H1 (cell line): Measurements from ENCODE around the gene RITA1. TPM values are rescaled to one million over a fixed set of nuclear protein-coding genes. Genes with fewer than 3 reads are reported as not detected.

Experiments used
- CTCF ChIA-PET: fragments of 300-600 bp; sonication (Branson Sonifier 250); formaldehyde crosslinking; loops from one replicate; lab custom pipeline; 2021; ENCODE audit not compliant: partially characterized antibody; lab: Charles Lee
- POLR2A ChIA-PET: fragments of 300-600 bp; sonication (Branson Sonifier 250); formaldehyde crosslinking; loops from one replicate; lab custom pipeline; 2021; ENCODE audit warnings: inconsistent platforms; ENCODE audit not compliant: partially characterized antibody; lab: Charles Lee
- DNase-seq, 2 experiments: peaks; one replicate each; pipeline versions ENCODE4 v3.0.0 to v3.0.0-alpha.2; 2010 to 2022; ENCODE audit warnings: low spot score in 2 of 2, low read depth in 1 of 2, mixed read lengths in 1 of 2
- FAIRE-seq: peaks from 2 replicates; lab custom pipeline; 2011; peaks lifted over from hg19 to GRCh38; lab: Jason Lieb, UNC
- H2AFZ ChIP-seq: 2 replicates; pipeline ENCODE4 v1.8.1; 2012; ENCODE audit warnings: low read length, inconsistent platforms
- H2AK5ac ChIP-seq: 2 replicates; pipeline ENCODE4 v1.6.1; 2013; ENCODE audit warnings: low read depth, low read length
- H2BK120ac ChIP-seq: replicated peaks from 2 replicates; pipeline ENCODE3; 2013; ENCODE audit warnings: low read depth, low read length, inconsistent platforms
- H2BK12ac ChIP-seq: 2 replicates; pipeline ENCODE4 v1.6.1; 2013; ENCODE audit warnings: low read depth, low read length
- H2BK15ac ChIP-seq: 2 replicates; pipeline ENCODE4 v1.6.1; 2013; ENCODE audit warnings: low read length
- H2BK20ac ChIP-seq: 2 replicates; pipeline ENCODE4 v1.6.1; 2013; ENCODE audit warnings: low read length
- H2BK5ac ChIP-seq: 2 replicates; pipeline ENCODE4 v1.6.1; 2013; ENCODE audit warnings: low read depth, low read length
- H3K14ac ChIP-seq: 2 replicates; pipeline ENCODE4 v1.6.1; 2013; ENCODE audit warnings: inconsistent platforms; ENCODE audit not compliant: insufficient read length
- H3K18ac ChIP-seq: 2 replicates; pipeline ENCODE4 v1.6.1; 2013; ENCODE audit warnings: low read length; ENCODE audit errors: extremely low read depth
- H3K23ac ChIP-seq: 2 replicates; pipeline ENCODE4 v1.6.1; 2013; ENCODE audit warnings: inconsistent platforms; ENCODE audit not compliant: insufficient read length
- H3K23me2 ChIP-seq: 2 replicates; pipeline ENCODE4 v1.6.1; 2013; ENCODE audit warnings: low read depth, low read length
- H3K27ac ChIP-seq: 2 replicates; pipeline ENCODE4 v1.6.1; 2011; ENCODE audit warnings: low read depth, low read length, inconsistent platforms
- H3K27me3 ChIP-seq, 4 experiments: replicated peaks in 1 of 4; 1 replicate in 1 of 4; 2 replicates in 3 of 4; pipeline versions ENCODE4 v1.6.1 to v1.8.1; 2011 to 2013; ENCODE audit warnings: low read length in 3 of 4, mild to moderate bottlenecking in 3 of 4, inconsistent platforms in 2 of 4, mixed read lengths in 2 of 4, moderate library complexity in 1 of 4; ENCODE audit not compliant: control insufficient read depth in 3 of 4, insufficient read depth in 3 of 4; ENCODE audit errors: extremely low read depth in 1 of 4
- H3K36me3 ChIP-seq, 4 experiments: 2 replicates each; pipeline versions ENCODE4 v1.6.1 to v1.8.1; 2011 to 2013; ENCODE audit warnings: mild to moderate bottlenecking in 4 of 4, low read length in 3 of 4, moderate library complexity in 2 of 4, control low read depth in 1 of 4, inconsistent platforms in 1 of 4; ENCODE audit not compliant: insufficient read depth in 4 of 4, control insufficient read depth in 2 of 4
- H3K4ac ChIP-seq: replicated peaks from 2 replicates; pipeline ENCODE3; 2013; ENCODE audit warnings: low read length, low read depth, mixed read lengths, inconsistent platforms; ENCODE audit not compliant: insufficient read length
- H3K4me1 ChIP-seq, 4 experiments: replicated peaks in 1 of 4; 1 replicate in 1 of 4; 2 replicates in 3 of 4; pipeline versions ENCODE4 v1.6.1 to v1.8.1; 2011 to 2013; ENCODE audit warnings: low read length in 3 of 4, inconsistent platforms in 2 of 4, mixed read lengths in 1 of 4; ENCODE audit not compliant: insufficient read depth in 4 of 4, control insufficient read depth in 3 of 4
- H3K4me2 ChIP-seq, 2 experiments: 2 replicates each; pipeline versions ENCODE4 v1.6.1 to v1.8.1; 2011 to 2013; ENCODE audit warnings: low read depth in 2 of 2, low read length in 2 of 2, control low read depth in 1 of 2, inconsistent platforms in 1 of 2, mild to moderate bottlenecking in 1 of 2; ENCODE audit not compliant: insufficient read depth in 1 of 2
- H3K4me3 ChIP-seq, 4 experiments: fragments of 200-600, 300-600 bp in 1 of 4; sonication (generic), shearing (Covaris generic), sonication (Bioruptor Twin) in 1 of 4; 2 replicates each; pipeline versions ENCODE4 v1.5.1 to v1.8.1; 2011 to 2016; ENCODE audit warnings: low read length in 4 of 4, low read depth in 3 of 4, control low read depth in 2 of 4, inconsistent platforms in 2 of 4, mild to moderate bottlenecking in 2 of 4, mixed read lengths in 1 of 4, moderate library complexity in 1 of 4; ENCODE audit not compliant: insufficient read depth in 2 of 4; ENCODE audit errors: extremely low read depth in 1 of 4
- H3K56ac ChIP-seq: replicated peaks from 2 replicates; pipeline ENCODE3; 2013; ENCODE audit warnings: low read depth, mild to moderate bottlenecking, mixed read lengths, low read length, inconsistent platforms; ENCODE audit not compliant: insufficient read length
- H3K79me1 ChIP-seq: 2 replicates; pipeline ENCODE4 v1.6.1; 2013; ENCODE audit warnings: low read depth, low read length, control low read depth
- H3K79me2 ChIP-seq, 2 experiments: 2 replicates each; pipeline versions ENCODE4 v1.6.1 to v1.8.1; 2012 to 2013; ENCODE audit warnings: low read length in 2 of 2, mild to moderate bottlenecking in 2 of 2, inconsistent platforms in 1 of 2; ENCODE audit not compliant: insufficient read depth in 2 of 2, control insufficient read depth in 1 of 2
- H3K9ac ChIP-seq, 4 experiments: replicated peaks in 1 of 4; 1 replicate in 1 of 4; 2 replicates in 3 of 4; pipeline versions ENCODE4 v1.6.1 to v1.8.1; 2011 to 2013; ENCODE audit warnings: low read depth in 3 of 4, low read length in 3 of 4, control low read depth in 2 of 4, mild to moderate bottlenecking in 2 of 4, moderate library complexity in 2 of 4, inconsistent platforms in 1 of 4; ENCODE audit errors: extremely low read depth in 1 of 4
- H3K9me3 ChIP-seq, 2 experiments: 2 replicates each; pipeline versions ENCODE4 v1.6.1 to v1.8.1; 2012 to 2013; ENCODE audit warnings: mild to moderate bottlenecking in 2 of 2, moderate library complexity in 2 of 2, control low read depth in 1 of 2, inconsistent platforms in 1 of 2, low read depth in 1 of 2, low read length in 1 of 2, mixed read lengths in 1 of 2; ENCODE audit not compliant: insufficient read depth in 2 of 2
- H4K20me1 ChIP-seq, 2 experiments: replicated peaks in 1 of 2; 2 replicates each; pipeline versions ENCODE3 to v1.8.1; 2011 to 2013; ENCODE audit warnings: inconsistent platforms in 2 of 2, low read length in 2 of 2, mild to moderate bottlenecking in 1 of 2; ENCODE audit not compliant: insufficient read depth in 2 of 2, control insufficient read depth in 1 of 2
- H4K5ac ChIP-seq: 2 replicates; pipeline ENCODE4 v1.6.1; 2013; ENCODE audit warnings: low read length, low read depth, mixed read lengths, inconsistent platforms; ENCODE audit not compliant: insufficient read length
- H4K8ac ChIP-seq: 2 replicates; pipeline ENCODE4 v1.8.0; 2013; ENCODE audit warnings: mild to moderate bottlenecking, moderate library complexity, low read length, inconsistent platforms; ENCODE audit not compliant: insufficient read depth; ENCODE audit errors: extremely low read depth
- H4K91ac ChIP-seq: replicated peaks from 2 replicates; pipeline ENCODE3; 2013; ENCODE audit warnings: low read length, mixed read lengths, inconsistent platforms; ENCODE audit not compliant: insufficient read length
- EGR1 ChIP-seq: IDR thresholded peaks from 2 replicates; pipeline ENCODE4 v1.6.1; 2011; ENCODE audit warnings: low read depth, low read length, borderline replicate concordance
- FOSL1 ChIP-seq: IDR thresholded peaks from 2 replicates; pipeline ENCODE4 v1.6.1; 2011; ENCODE audit warnings: mild to moderate bottlenecking, low read depth, low read length, moderate library complexity; ENCODE audit not compliant: insufficient read depth
- GTF2F1 ChIP-seq: IDR thresholded peaks from 2 replicates; pipeline ENCODE4 v1.6.1; 2012; ENCODE audit warnings: low read depth, low read length, improper control_type of control experiment, borderline replicate concordance
- HDAC2 ChIP-seq, 2 experiments: fragments of 300-600 bp in 1 of 2; sonication (generic) in 1 of 2; IDR thresholded peaks; 2 replicates each; pipeline ENCODE4 v1.6.1; 2011 to 2012; ENCODE audit warnings: low read depth in 2 of 2, low read length in 2 of 2, mild to moderate bottlenecking in 2 of 2, moderate library complexity in 2 of 2, borderline replicate concordance in 1 of 2, inconsistent platforms in 1 of 2
- KDM5A ChIP-seq: fragments of 200-600 bp; IDR thresholded peaks from 2 replicates; pipeline ENCODE4 v1.7.1; 2012; ENCODE audit warnings: mild to moderate bottlenecking, low read length, inconsistent platforms, mixed read lengths
- POLR2A ChIP-seq, 2 experiments: IDR thresholded peaks; 1 replicate in 1 of 2; 2 replicates in 1 of 2; pipeline ENCODE4 v1.6.1; 2011; ENCODE audit warnings: low read depth in 2 of 2, low read length in 2 of 2, mild to moderate bottlenecking in 2 of 2; ENCODE audit errors: control extremely low read depth in 1 of 2
- TEAD4 ChIP-seq: IDR thresholded peaks from 2 replicates; pipeline ENCODE4 v1.6.1; 2012; ENCODE audit warnings: low read depth, low read length, inconsistent platforms, mixed read lengths
- ZNF274 ChIP-seq: IDR thresholded peaks from 2 replicates; pipeline ENCODE4 v1.7.0; 2012; ENCODE audit warnings: low read length, borderline replicate concordance; ENCODE audit errors: extremely low read depth
- WGBS, 2 experiments: shearing (Covaris generic) in 1 of 2; methylation state at CpG; one replicate each; pipeline versions ENCODE4 v1.1.6 to v1.1.7; 2013 to 2015; ENCODE audit warnings: low lambda C conversion rate in 2 of 2, mixed read lengths in 2 of 2, inconsistent platforms in 1 of 2, low coverage in 1 of 2, missing lambda C conversion rate in 1 of 2; ENCODE audit not compliant: insufficient replicate concordance in 2 of 2, insufficient coverage in 1 of 2, insufficient read length in 1 of 2; ENCODE audit errors: extremely low coverage in 1 of 2, missing lambda C conversion rate in 1 of 2; 5-methylcytosine and 5-hydroxymethylcytosine counted together
- polyA plus RNA-seq, 7 experiments: library from polyadenylated mRNA; depleted of rRNA in 3 of 7; stranded (reverse) in 5 of 7; unstranded in 2 of 7; fragments of >200 nt in 5 of 7; fragments of 200-250 nt in 2 of 7; gene quantifications; 1 replicate in 5 of 7; 2 replicates in 1 of 7; 4 replicates in 1 of 7; pipeline versions ENCODE4 v1.2.1 to v1.2.3, GENCODE V29; 2011 to 2013; ENCODE audit warnings: missing spikeins in 2 of 7, mixed read lengths in 2 of 7
- total RNA-seq: library from RNA; stranded (reverse); fragmentation: NEBNext Ultra II Directional; extraction: Animal tissue kit (Norgen Biotek cat#: 25700); gene quantifications from 2 replicates; pipeline ENCODE4 v1.2.1, GENCODE V29; 2021
- TF ChIP-seq, protein P1 (sequence below): IDR thresholded peaks from 2 replicates; pipeline ENCODE4 v1.6.1; 2011; ENCODE audit warnings: low read depth, mild to moderate bottlenecking, low read length; ENCODE audit not compliant: insufficient read depth

The RITA1 gene
- total and polyA plus RNA-seq, 2 of the 8 experiments (the other 6 are each of a cell fraction or from before 2014, with no cell fraction given): 24.1 to 25.8 TPM

GRCh38 chr12:113232089-113232839 is 46.7 kb downstream of the RITA1 start:
- Histone ChIP-seq H3K4me1 (peaks cover 9 to 20% (median 20%) of the 10 kb centered on the region in 4 experiments), H2BK20ac (peak overlapping the region; percentile 2; the same call in 1 of the 2 replicates), H3K36me3 (peaks cover 2 to 18% (median 9%) of the 10 kb centered on the region in 4 experiments; a peak in 5 of 8 replicates), H2AK5ac (peak overlapping the region; percentile 13; the same call in 1 of the 2 replicates), H2AFZ (no peak overlapping the region), H3K79me2 (no peaks in the 10 kb centered on the region), H4K5ac (peak overlapping the region; percentile 33), H3K23me2 (no peaks in the 10 kb centered on the region; the same call in 1 of the 2 replicates), H3K14ac (no peak overlapping the region), H3K9ac (no peak overlapping the region), H3K23ac (no peak overlapping the region), H3K9me3 (no peaks in the 10 kb centered on the region; a peak in 1 of 4 replicates), H3K79me1 (no peaks in the 10 kb centered on the region), H4K91ac (peak overlapping the region; percentile 61), H3K4ac (peak overlapping the region; percentile 48), H2BK5ac (peak overlapping the region; percentile 88), H3K27me3 (no peaks in the 10 kb centered on the region; a peak in 1 of 7 replicates), H3K56ac (no peak overlapping the region), H3K18ac (peak overlapping the region; percentile 4), H3K4me2 (peak overlapping the region; percentile 33 to 55), H4K20me1 (peaks cover 0 to 2% of the 10 kb centered on the region in 2 experiments), H3K4me3 (peak overlapping the region in 1 of 4 experiments; percentile 29; a peak in 2 of 8 replicates), H2BK15ac (no peak overlapping the region; the same call in 1 of the 2 replicates), H3K27ac (peak overlapping the region; percentile 23; the same call in 1 of the 2 replicates), H2BK120ac (no peak overlapping the region), H4K8ac (no peak overlapping the region; the same call in 1 of the 2 replicates), H2BK12ac (peak overlapping the region; percentile 86)
- ChIA-PET CTCF (interaction anchor here (0.7 to 1.9 kb wide), 12 partner anchors 9 to 192 kb away, joined by 3 to 9 read pairs (median 3); no protein-coding TSS in a partner anchor), POLR2A (interaction anchor here (0.7 to 2.5 kb wide), 7 partner anchors 10 to 65 kb away, joined by 3 to 32 read pairs (median 3); partner anchors contain the start of gene TPCN1)
- 0 out of 3 replicates have a peak, but pooled peaks of 1 of the 2 experiments have one; percentile 4 for TF ChIP-seq POLR2A (IDR thresholded peaks at IDR 0.05; ENCODE audit: control extremely low read depth in 1 of 2, low read depth in 2 of 2, low read length in 2 of 2)
- no peak for TF ChIP-seq TEAD4
- no peak for TF ChIP-seq FOSL1
- no peak for TF ChIP-seq EGR1
- TF ChIP-seq ZNF274: no peak
- TF ChIP-seq KDM5A: no peak
- no peak for TF ChIP-seq GTF2F1
- TF ChIP-seq, protein P1, sequence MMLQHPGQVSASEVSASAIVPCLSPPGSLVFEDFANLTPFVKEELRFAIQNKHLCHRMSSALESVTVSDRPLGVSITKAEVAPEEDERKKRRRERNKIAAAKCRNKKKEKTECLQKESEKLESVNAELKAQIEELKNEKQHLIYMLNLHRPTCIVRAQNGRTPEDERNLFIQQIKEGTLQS: no peak
- TF ChIP-seq HDAC2 (IDR thresholded peaks at IDR 0.05; ENCODE audit: borderline replicate concordance in 1 of 2, low read depth in 2 of 2, low read length in 2 of 2): no peak
- no peak for DNase-seq
- no peak for FAIRE-seq
- 92% methylated on average over 18 of the region's 18 CpGs; no CpG with 5 or more reads in 1 of the 2 experiments for WGBS, 2 experiments
